ENCODE results near the gene SUPT3H. TPM values are rescaled to one million over a fixed set of nuclear protein-coding genes. Genes with fewer than 3 reads are reported as not detected.

Gene SUPT3H
- total and polyA plus RNA-seq, 4 donors, result 0.85 to 4.8 (median 2.4) TPM

DNA sequence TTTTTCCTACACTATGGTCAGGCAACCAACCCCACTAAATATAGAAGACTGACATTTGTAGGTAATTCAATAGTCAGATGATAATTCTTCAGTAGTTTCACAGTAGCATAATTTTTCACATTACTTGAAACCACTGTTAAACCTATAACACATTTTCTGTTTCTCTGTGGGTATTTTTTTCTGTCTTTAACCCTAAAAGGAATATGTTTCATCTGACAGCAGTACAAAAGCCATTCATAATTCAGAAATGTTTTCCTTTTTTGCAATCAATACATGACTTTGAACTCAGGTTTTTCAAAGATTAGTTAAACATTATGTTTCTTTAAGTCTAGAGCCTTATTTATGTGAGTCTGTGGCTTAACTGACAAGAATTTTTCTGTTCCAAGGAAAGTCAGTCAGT, 178.2 kb downstream of the SUPT3H start:
- no peaks in the 10 kb centered on the region for H3K27me3 ChIP-seq (ENCODE audit: control insufficient read depth in 4 of 4, insufficient read depth in 4 of 4, low read length in 3 of 4)
- no peak for DNase-seq (ENCODE audit: low spot score)
- no peak overlapping the region for H3K4me3 ChIP-seq (ENCODE audit: low read depth in 1 of 3, low read length in 3 of 3)
- TF ChIP-seq RXRA (IDR thresholded peaks at IDR 0.05) (no peak), TAF1 (conservative IDR thresholded peaks at IDR 0.05) (no peak), YY1 (IDR thresholded peaks at IDR 0.05) (no peak), HNF4A (conservative IDR thresholded peaks at IDR 0.05) (peak in 1 of 2 donors; percentile 7)
- H3K4me1 ChIP-seq (ENCODE audit: control insufficient read depth in 4 of 4, insufficient read depth in 4 of 4, low read length in 3 of 4), result peaks cover 0 to 9% (median 2%) of the 10 kb centered on the region in 4 donors
- no peak overlapping the region for H3K27ac ChIP-seq (ENCODE audit: low read depth in 1 of 2, low read length in 2 of 2)
- no peaks in the 10 kb centered on the region for H3K36me3 ChIP-seq (ENCODE audit: control insufficient read depth in 4 of 4, insufficient read depth in 3 of 4, low read depth in 1 of 4, low read length in 3 of 4)
- no peaks in the 10 kb centered on the region for H3K9me3 ChIP-seq (ENCODE audit: control insufficient read depth in 4 of 4, low read length in 3 of 4)
- H3K9ac ChIP-seq (ENCODE audit: low read depth in 1 of 2, low read length in 2 of 2), result peak overlapping the region; percentile 38 to 72

DNA sequence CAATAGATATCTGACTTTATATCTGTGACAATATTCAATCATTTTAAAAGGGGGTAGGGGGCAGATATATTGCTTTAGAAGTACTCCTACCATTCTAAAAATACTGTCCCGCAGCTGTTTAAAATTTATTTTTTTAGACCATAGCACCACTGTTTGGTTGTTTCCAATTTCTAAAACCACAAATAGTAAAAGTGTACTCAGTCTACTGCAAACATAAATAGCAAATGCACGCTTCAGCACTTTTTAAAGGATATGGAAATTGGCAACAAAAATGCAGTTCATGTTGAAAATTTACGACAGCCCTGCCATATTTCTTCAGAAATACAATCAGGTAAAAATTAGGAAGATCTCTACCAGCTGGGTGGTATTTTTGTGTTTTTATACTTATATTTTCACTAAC, 181.6 kb downstream of the SUPT3H start:
- Histone ChIP-seq H3K27ac (ENCODE audit: low read depth in 1 of 2, low read length in 2 of 2) (no peak overlapping the region), H3K36me3 (ENCODE audit: control insufficient read depth in 4 of 4, insufficient read depth in 3 of 4, low read depth in 1 of 4, low read length in 3 of 4) (no peaks in the 10 kb centered on the region), H3K27me3 (ENCODE audit: control insufficient read depth in 4 of 4, insufficient read depth in 4 of 4, low read length in 3 of 4) (no peaks in the 10 kb centered on the region), H3K4me3 (ENCODE audit: low read depth in 1 of 3, low read length in 3 of 3) (peak overlapping the region in 1 of 3 donors; percentile 11), H3K4me1 (ENCODE audit: control insufficient read depth in 4 of 4, insufficient read depth in 4 of 4, low read length in 3 of 4) (peaks cover 0 to 9% (median 2%) of the 10 kb centered on the region in 4 donors), H3K9ac (ENCODE audit: low read depth in 1 of 2, low read length in 2 of 2) (peak overlapping the region in 1 of 2 donors; percentile 18), H3K9me3 (ENCODE audit: control insufficient read depth in 4 of 4, low read length in 3 of 4) (no peaks in the 10 kb centered on the region)
- WGBS, result 36% methylated on average over 3 of the region's 3 CpGs
- TF ChIP-seq, protein P1, sequence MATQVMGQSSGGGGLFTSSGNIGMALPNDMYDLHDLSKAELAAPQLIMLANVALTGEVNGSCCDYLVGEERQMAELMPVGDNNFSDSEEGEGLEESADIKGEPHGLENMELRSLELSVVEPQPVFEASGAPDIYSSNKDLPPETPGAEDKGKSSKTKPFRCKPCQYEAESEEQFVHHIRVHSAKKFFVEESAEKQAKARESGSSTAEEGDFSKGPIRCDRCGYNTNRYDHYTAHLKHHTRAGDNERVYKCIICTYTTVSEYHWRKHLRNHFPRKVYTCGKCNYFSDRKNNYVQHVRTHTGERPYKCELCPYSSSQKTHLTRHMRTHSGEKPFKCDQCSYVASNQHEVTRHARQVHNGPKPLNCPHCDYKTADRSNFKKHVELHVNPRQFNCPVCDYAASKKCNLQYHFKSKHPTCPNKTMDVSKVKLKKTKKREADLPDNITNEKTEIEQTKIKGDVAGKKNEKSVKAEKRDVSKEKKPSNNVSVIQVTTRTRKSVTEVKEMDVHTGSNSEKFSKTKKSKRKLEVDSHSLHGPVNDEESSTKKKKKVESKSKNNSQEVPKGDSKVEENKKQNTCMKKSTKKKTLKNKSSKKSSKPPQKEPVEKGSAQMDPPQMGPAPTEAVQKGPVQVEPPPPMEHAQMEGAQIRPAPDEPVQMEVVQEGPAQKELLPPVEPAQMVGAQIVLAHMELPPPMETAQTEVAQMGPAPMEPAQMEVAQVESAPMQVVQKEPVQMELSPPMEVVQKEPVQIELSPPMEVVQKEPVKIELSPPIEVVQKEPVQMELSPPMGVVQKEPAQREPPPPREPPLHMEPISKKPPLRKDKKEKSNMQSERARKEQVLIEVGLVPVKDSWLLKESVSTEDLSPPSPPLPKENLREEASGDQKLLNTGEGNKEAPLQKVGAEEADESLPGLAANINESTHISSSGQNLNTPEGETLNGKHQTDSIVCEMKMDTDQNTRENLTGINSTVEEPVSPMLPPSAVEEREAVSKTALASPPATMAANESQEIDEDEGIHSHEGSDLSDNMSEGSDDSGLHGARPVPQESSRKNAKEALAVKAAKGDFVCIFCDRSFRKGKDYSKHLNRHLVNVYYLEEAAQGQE (IDR thresholded peaks at IDR 0.05), result no peak
- TF ChIP-seq RAD21 (IDR thresholded peaks at IDR 0.05), result peak in 1 of 2 donors; percentile 8
- no peak for DNase-seq (ENCODE audit: low spot score)

DNA sequence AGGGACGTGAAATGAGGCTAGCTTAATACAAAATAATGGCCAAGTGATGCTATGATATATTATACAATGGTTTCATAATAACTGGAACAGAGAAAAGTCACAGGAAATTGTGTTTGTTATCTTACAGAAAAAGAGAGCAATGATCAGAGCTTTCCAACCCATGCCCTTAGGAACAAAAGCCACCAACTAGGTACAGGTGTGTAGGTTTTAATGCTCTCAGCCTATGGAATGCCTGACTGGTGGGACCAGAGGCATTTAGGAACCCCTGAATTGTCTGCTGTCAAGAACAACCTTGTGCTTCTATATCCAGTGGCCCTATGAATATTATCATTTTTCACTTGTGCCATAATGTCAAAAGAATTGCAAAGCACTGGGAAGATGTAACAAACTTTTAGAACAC, 182.6 kb downstream of the SUPT3H start:
- no peaks in the 10 kb centered on the region for H3K36me3 ChIP-seq (ENCODE audit: control insufficient read depth in 4 of 4, insufficient read depth in 3 of 4, low read depth in 1 of 4, low read length in 3 of 4)
- peaks cover 0 to 5% (median 2%) of the 10 kb centered on the region in 4 donors for H3K4me1 ChIP-seq (ENCODE audit: control insufficient read depth in 4 of 4, insufficient read depth in 4 of 4, low read length in 3 of 4)
- TF ChIP-seq RXRA (IDR thresholded peaks at IDR 0.05) (no peak), YY1 (IDR thresholded peaks at IDR 0.05) (no peak), HNF4G (IDR thresholded peaks at IDR 0.05) (no peak), NR2F2 (IDR thresholded peaks at IDR 0.05) (no peak), JUND (IDR thresholded peaks at IDR 0.05) (no peak), EGR1 (IDR thresholded peaks at IDR 0.05; ENCODE audit: low read depth in 2 of 2) (no peak), SP1 (IDR thresholded peaks at IDR 0.05) (no peak), GABPA (IDR thresholded peaks at IDR 0.05 in 1 of 2, conservative IDR thresholded peaks at IDR 0.05 in 1 of 2) (no peak), TAF1 (conservative IDR thresholded peaks at IDR 0.05) (no peak), FOXA1 (IDR thresholded peaks at IDR 0.05) (no peak)
- TF ChIP-seq, protein P2, sequence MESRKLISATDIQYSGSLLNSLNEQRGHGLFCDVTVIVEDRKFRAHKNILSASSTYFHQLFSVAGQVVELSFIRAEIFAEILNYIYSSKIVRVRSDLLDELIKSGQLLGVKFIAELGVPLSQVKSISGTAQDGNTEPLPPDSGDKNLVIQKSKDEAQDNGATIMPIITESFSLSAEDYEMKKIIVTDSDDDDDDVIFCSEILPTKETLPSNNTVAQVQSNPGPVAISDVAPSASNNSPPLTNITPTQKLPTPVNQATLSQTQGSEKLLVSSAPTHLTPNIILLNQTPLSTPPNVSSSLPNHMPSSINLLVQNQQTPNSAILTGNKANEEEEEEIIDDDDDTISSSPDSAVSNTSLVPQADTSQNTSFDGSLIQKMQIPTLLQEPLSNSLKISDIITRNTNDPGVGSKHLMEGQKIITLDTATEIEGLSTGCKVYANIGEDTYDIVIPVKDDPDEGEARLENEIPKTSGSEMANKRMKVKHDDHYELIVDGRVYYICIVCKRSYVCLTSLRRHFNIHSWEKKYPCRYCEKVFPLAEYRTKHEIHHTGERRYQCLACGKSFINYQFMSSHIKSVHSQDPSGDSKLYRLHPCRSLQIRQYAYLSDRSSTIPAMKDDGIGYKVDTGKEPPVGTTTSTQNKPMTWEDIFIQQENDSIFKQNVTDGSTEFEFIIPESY (IDR thresholded peaks at IDR 0.05), result no peak
- TF ChIP-seq, protein P3, sequence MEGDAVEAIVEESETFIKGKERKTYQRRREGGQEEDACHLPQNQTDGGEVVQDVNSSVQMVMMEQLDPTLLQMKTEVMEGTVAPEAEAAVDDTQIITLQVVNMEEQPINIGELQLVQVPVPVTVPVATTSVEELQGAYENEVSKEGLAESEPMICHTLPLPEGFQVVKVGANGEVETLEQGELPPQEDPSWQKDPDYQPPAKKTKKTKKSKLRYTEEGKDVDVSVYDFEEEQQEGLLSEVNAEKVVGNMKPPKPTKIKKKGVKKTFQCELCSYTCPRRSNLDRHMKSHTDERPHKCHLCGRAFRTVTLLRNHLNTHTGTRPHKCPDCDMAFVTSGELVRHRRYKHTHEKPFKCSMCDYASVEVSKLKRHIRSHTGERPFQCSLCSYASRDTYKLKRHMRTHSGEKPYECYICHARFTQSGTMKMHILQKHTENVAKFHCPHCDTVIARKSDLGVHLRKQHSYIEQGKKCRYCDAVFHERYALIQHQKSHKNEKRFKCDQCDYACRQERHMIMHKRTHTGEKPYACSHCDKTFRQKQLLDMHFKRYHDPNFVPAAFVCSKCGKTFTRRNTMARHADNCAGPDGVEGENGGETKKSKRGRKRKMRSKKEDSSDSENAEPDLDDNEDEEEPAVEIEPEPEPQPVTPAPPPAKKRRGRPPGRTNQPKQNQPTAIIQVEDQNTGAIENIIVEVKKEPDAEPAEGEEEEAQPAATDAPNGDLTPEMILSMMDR (IDR thresholded peaks at IDR 0.05; ENCODE audit: low read depth, low read length, missing input control), result no peak
- TF ChIP-seq, protein P4, sequence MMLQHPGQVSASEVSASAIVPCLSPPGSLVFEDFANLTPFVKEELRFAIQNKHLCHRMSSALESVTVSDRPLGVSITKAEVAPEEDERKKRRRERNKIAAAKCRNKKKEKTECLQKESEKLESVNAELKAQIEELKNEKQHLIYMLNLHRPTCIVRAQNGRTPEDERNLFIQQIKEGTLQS (IDR thresholded peaks at IDR 0.05), result no peak
- TF ChIP-seq, protein P1 (IDR thresholded peaks at IDR 0.05), result no peak
- TF ChIP-seq, protein P5, sequence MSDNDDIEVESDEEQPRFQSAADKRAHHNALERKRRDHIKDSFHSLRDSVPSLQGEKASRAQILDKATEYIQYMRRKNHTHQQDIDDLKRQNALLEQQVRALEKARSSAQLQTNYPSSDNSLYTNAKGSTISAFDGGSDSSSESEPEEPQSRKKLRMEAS (IDR thresholded peaks at IDR 0.05), result no peak
- no peaks in the 10 kb centered on the region for H3K27me3 ChIP-seq (ENCODE audit: control insufficient read depth in 4 of 4, insufficient read depth in 4 of 4, low read length in 3 of 4)
- no peak for DNase-seq (ENCODE audit: low spot score)
- H3K9me3 ChIP-seq (ENCODE audit: control insufficient read depth in 4 of 4, low read length in 3 of 4), result no peaks in the 10 kb centered on the region
- no peak overlapping the region for H3K27ac ChIP-seq (ENCODE audit: low read depth in 1 of 2, low read length in 2 of 2)
- H3K9ac ChIP-seq (ENCODE audit: low read depth in 1 of 2, low read length in 2 of 2), result no peak overlapping the region
- WGBS, result 95% methylated on average over 1 of the region's 1 CpG
- H3K4me3 ChIP-seq (ENCODE audit: low read depth in 1 of 3, low read length in 3 of 3), result no peak overlapping the region
